GM18502 (cell line): ENCODE measurements around the gene CFAP73.
"Not testable (repeated sequence)": the region's sequence is repeated elsewhere in the genome, so short reads cannot be mapped to it uniquely, and the experiment has no call there.

Experiments
- ATAC-seq: cut with Tn5 transposase; IDR thresholded peaks from one replicate; pipeline ENCODE4 v1.9.1; 2021; ENCODE audit warnings: mild to moderate bottlenecking; ENCODE audit not compliant: unreplicated experiment, poor library complexity

The CFAP73 gene

GRCh38 chr12:113149361-113150150, at the start of gene CFAP73:
Gene CFAP73, plus strand, starts transcription at chr12:113149724. Its CDS starts 134 bp downstream, at chr12:113149858.
- no peak for ATAC-seq

GRCh38 chr12:113099764-113100163, 49.8 kb upstream of the CFAP73 start:
- no peak for ATAC-seq

DNA sequence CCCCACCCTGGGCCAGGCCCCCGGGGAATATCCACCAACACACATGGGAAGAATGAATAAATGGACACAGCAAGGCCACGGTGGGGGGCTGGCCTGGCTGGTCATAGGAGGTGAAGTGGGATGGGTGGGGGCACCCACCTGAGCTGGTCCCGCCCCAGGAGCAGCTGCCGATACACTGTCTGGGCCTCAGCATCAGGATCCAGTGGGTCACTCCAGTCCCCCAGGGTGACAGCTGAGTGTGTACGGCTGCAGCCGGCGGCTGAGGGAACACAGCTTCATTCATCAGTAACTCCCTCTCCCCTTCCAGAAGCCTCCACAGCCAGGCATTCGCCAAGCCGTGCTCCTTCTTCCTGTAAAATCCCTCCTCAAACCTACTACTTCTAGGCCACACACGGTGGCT, 47.8 kb upstream of the CFAP73 start:
- ATAC-seq, result no peak

DNA sequence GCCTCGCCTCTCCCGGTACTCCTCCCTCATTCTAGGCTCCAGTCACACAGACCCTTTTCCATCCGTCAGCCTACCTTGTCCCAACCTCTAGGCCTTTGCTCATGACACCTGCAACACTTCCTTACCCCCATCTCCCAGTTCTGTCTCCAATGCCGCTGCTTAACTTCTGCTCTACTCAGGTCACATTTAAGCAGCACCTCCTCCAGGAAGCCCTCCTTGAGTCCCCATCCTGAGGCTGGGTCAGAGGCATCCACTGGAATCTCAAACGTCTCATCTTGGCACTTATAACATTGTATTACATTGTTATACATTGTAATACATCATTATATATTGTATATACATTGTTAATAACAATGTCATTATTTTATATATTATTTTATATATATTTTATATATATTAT, 46.7 kb upstream of the CFAP73 start:
- ATAC-seq, result no peak

DNA sequence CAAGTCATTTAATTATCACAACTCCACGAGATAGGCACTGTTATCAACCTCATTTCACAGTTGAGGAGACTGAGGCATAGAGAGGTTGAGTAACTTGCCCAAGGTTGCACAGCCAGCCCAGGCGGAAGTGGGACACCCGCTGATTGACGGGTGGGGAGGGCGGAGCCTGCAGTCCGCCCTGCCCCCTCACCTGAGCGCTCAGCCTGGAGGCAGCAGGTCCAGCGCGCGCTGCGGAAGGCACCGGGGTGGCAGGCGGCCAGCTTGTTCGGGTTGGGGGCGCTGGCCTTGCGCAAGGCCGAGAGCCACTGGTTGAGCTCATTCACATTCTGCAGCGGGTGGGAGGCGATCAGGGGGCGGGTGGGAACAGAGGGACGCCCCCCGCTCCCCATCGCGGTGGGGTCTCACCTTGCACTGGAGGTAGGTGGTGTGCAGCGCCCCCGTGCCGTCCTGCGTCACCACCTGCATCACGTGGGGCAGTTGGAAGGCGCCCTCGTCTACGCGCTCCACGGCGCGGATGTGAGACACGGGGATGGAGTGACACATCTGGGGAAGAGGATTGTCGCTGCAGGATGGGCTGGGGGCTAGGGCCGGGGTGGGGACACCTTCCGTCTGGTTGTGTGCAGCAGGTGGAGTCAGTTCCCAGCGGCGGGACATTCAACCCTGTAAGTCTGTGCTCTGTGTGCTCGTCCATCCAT, 45.6 kb upstream of the CFAP73 start:
- ATAC-seq, result no peak

DNA sequence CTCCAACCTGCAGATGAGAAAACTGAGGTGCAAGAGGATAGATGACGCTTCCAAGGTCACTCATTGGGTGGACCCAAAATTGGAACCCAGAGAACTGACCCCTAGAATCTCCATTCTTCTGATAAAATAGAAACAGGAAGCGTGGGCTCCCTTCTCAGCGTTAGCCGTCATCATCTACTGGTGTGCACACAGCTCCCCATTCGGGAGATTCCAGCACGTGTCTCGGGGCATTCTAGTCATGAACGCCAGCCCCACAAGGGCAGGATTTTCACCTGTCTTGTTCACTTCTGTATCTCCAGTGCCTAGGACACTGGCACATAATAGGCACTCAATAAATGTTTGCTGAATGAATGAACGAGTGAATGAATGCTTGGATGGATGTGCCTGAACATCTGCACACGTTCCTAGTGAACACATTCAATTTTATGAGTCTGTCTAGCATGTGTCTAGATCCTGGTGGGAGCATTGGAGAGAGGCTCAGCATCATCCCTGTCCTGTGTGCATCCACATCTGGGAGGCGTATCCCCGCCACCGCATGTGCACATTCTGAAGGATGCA, 44.5 kb upstream of the CFAP73 start:
- ATAC-seq, result no peak

DNA sequence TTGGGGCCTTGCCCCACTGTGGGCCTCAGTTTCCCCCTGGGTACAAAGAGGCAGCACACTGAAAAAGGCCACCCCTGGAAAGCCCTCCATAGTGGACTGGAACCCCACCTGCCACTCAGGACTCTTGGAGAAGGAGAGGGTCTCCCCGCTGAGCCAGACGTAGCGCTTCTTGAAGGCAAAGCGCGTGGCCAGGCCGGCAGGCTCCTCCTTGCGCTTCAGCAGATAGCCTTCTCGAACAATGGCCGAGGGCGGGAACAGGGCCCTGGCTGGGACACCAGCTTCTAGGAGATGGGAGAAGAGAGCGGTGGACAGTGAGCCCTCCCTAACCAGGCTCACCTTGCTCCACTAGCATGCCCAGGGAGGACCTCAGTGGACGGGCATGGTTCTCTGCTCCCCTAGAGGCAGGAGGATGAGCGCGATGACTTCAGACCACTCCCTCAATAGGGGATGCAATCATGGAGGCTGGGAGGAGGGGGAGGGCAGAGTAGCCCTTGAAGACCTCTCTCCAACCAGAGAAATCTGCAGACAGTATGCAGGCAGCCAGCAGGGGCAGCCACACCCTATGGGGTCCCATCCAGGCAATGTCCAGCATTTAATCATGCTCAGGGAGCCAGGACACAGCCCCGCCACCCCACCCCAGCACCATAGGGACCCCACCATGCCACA, 43.8 kb upstream of the CFAP73 start:
- no peak for ATAC-seq

- no peak for ATAC-seq
These were observed 43.2 kb upstream of the CFAP73 start for GRCh38 chr12:113106361-113106760.

DNA sequence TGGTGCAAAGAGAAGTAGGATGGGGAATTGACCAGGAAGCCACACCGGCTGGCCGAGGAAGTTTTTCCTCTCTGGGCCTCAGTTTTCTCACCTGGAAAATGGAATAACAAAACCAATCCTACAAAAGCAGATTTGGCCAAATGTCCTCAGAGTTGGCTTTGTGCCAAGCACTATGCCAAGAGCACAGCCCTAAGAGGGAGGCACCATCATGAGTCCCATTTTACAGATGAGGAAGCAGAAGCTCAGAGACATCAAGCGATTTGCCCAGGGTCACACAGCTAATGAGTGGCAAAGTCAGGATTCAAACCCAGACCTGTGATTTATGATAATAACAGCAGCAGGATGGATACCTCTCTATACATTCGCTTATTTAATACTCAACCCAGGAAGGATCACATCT, 41.2 kb upstream of the CFAP73 start:
- no peak for ATAC-seq

DNA sequence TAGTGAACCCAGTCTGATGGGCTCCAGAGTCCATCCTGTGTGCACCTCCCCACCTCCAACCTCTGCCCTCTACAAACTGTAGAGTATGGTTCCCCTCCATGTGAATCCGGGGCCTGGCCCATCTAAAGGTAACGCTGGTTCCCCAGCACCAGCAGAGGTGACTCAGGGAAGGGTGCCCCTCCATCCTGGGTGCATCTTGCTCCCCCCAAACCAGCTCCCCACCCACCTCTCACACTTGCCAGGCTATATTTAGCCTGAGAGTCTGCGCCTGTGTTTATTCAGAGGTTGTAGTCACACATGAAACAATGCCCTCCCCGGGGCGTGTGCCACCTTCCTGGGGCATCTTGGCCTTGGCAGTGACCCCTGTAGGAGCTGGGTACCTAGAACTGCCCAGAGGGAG, 40.2 kb upstream of the CFAP73 start:
- no peak for ATAC-seq

GRCh38 chr12:113109872-113110599, 39.5 kb upstream of the CFAP73 start:
- ATAC-seq, result no peak

DNA sequence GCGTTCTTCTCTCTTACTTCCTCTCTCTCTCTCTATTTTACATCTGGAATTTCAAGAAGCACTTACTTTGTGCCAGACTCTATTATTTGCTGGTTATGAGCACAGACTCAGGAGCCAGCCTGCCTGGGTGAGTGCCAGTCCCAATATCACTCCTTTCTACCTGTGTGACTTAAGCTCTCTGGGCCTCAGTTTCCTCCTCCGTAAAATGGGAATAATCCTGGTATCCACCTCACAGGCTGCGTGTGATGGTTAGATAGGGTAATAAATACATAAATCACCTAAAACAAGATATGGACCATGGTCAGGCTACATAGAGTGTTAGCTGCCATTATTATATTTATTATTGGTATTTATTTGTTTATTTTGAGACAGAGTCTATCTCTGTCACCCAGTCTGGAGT, 38.3 kb upstream of the CFAP73 start:
- ATAC-seq, result no peak

DNA sequence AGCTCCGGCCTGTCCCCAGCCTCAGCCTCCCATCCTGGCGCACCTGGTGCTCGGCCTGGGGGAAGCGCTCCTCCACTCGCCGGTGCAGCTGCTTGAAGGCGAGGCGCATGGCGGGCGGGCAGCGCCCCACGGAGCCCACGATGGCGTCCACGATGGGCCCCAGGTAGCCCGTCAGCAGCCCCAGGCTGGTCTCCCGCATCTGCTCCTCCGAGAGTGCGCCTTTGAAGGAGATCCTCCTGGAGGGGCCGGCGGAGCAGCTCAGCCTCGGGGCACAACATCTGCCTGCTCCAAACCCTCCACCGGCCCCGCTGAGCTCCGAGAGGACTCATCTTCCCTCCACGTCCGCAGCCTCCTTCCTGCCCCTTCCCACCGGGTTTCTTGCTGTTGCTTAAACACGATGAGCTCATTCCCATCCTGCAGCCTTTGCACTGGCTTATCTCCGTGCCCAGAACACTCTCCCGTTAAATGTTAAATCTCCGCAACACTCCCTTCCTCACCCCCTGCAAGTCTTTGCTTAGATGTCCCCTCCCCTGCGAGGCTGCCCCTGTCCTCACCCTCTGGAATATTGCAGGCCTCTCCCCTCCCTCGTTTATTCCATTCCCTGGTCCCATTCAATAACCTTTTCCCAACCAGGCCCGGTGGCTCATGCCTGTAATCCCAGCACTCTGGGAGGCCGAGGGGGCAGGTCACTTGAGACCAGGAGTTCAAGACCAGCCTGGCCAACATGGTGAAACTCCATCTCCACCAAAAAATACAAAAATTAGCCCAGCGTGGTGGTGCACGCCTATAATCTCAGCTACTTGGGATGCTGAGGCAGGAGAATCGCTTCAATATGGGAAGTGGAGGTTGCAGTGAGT, 37.3 kb upstream of the CFAP73 start:
- ATAC-seq, result no peak

GRCh38 chr12:113113397-113113796, 36.1 kb upstream of the CFAP73 start:
- ATAC-seq, result no peak

- no peak for ATAC-seq
These were observed 34.9 kb upstream of the CFAP73 start for GRCh38 chr12:113114447-113115178.

GRCh38 chr12:113115455-113116126, 33.9 kb upstream of the CFAP73 start:
- no peak for ATAC-seq

DNA sequence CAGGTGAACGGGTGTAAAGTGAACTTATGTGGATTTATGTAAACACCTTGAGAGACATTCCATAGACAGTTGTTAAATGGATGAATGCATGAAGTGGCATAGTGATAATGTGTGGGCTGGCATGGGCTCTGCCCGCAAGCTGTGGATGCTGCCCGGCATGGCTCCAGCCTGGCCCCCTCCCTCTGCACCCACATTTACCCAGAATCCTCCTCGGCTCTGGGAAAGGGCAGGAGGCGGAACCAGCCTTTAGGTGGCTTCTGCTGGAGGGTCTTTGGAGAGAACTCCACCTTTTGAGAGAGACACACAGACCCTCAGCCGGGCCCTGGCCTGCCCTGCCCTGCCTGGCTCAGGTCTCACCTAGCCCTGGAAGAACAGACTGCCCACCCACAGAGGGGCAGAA, 32.6 kb upstream of the CFAP73 start:
- no peak for ATAC-seq

DNA sequence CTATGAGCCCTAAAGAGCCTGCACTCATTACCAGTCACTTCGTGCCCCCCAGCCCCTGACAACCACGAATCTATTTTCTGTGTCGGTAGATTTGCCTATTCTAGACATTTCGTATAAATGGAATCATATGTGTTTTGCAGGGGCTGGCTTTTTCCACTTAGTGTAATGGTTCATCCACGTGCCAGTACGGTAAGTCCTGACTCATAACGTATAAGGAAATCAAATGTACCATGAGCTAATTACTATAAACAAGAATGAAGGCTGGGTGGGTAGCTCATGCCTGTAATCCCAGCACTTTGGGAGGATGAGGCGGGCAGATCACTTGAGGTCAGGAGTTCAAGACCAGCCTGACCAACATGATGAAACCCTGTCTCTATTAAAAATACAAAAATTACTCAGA, 31.8 kb upstream of the CFAP73 start:
- not testable (repeated sequence) for ATAC-seq
